B cell (primary cell): ENCODE measurements around the gene ART5. TPM values are rescaled to one million over a fixed set of nuclear protein-coding genes. Genes with fewer than 3 reads are reported as not detected.
"Not testable (repeated sequence)": the region's sequence is repeated elsewhere in the genome, so short reads cannot be mapped to it uniquely, and the experiment has no call there.

Experiments
- ATAC-seq: fragments of 200-7000 bp; cut with Tn5 transposase; one replicate; pipeline ENCODE4 v1.10.0; 2021; ENCODE audit warnings: low read depth, mild to moderate bottlenecking, moderate number of reproducible peaks, moderate library complexity
- CTCF ChIA-PET: fragments of 350-600 bp; sonication (Branson Sonifier 250); formaldehyde crosslinking; loops from one replicate; lab custom pipeline; 2021; ENCODE audit warnings: antibody characterized with exemption, inconsistent platforms; lab: Charles Lee
- POLR2A ChIA-PET: fragments of 350-600 bp; sonication (Branson Sonifier 250); formaldehyde crosslinking; loops from one replicate; lab custom pipeline; 2021; ENCODE audit warnings: antibody characterized with exemption; lab: Charles Lee
- DNase-seq: peaks from one replicate; pipeline ENCODE4 v3.0.0; 2013
- H2AFZ ChIP-seq: 2 replicates; pipeline ENCODE4 v1.6.1; 2012; ENCODE audit warnings: mild to moderate bottlenecking, low read depth, low read length; ENCODE audit not compliant: insufficient read depth, poor library complexity, severe bottlenecking
- H3K27ac ChIP-seq, 2 donors: 1 replicate in 1 of 2; 2 replicates in 1 of 2; pipeline ENCODE4 v1.5.1; 2012 to 2013; ENCODE audit warnings: low read length in 2 of 2, mild to moderate bottlenecking in 2 of 2, moderate library complexity in 1 of 2
- H3K27me3 ChIP-seq, 4 experiments: fragments of 200-600 bp in 1 of 4; sonication (generic) in 1 of 4; replicated peaks in 1 of 4; 1 replicate in 2 of 4; 2 replicates in 2 of 4; pipeline versions ENCODE4 v1.6.1 to v1.7.0; 2013 to 2016; ENCODE audit warnings: low read length in 3 of 4, mild to moderate bottlenecking in 2 of 4, mixed read lengths in 1 of 4, moderate library complexity in 1 of 4; ENCODE audit not compliant: insufficient read depth in 4 of 4, control insufficient read depth in 3 of 4; ENCODE audit errors: control extremely low read depth in 1 of 4
- H3K36me3 ChIP-seq, 2 experiments: replicated peaks in 1 of 2; 1 replicate in 1 of 2; 2 replicates in 1 of 2; pipeline versions ENCODE4 v1.6.1 to v1.7.1; 2013; ENCODE audit warnings: low read length in 1 of 2; ENCODE audit not compliant: insufficient read depth in 2 of 2, control insufficient read depth in 1 of 2; ENCODE audit errors: control extremely low read depth in 1 of 2, extremely low read depth in 1 of 2
- H3K4me1 ChIP-seq, 2 donors: fragments of 200-600 bp in 1 of 2; sonication (generic) in 1 of 2; 1 replicate in 1 of 2; 2 replicates in 1 of 2; pipeline versions ENCODE4 v1.5.1 to v1.6.1; 2013 to 2017; ENCODE audit warnings: low read length in 2 of 2; ENCODE audit not compliant: control insufficient read depth in 2 of 2, insufficient read depth in 2 of 2
- H3K4me2 ChIP-seq: replicated peaks from 2 replicates; pipeline ENCODE3; 2012; ENCODE audit warnings: mild to moderate bottlenecking, low read depth, low read length; ENCODE audit not compliant: poor library complexity, severe bottlenecking
- H3K4me3 ChIP-seq, 5 experiments: fragments of 200-600 bp in 1 of 5; sonication (generic) in 1 of 5; 1 replicate in 3 of 5; 2 replicates in 2 of 5; pipeline versions ENCODE4 v1.5.1 to v1.7.0; 2011 to 2016; ENCODE audit warnings: low read length in 4 of 5, mild to moderate bottlenecking in 4 of 5, low read depth in 2 of 5, control low read depth in 1 of 5, moderate library complexity in 1 of 5; ENCODE audit not compliant: insufficient read depth in 1 of 5; ENCODE audit errors: control extremely low read depth in 1 of 5, extremely low read depth in 1 of 5
- H3K79me2 ChIP-seq: fragments of 200-600 bp; sonication (generic); one replicate; pipeline ENCODE4 v1.6.0; 2016; ENCODE audit warnings: low read length; ENCODE audit not compliant: control insufficient read depth, insufficient read depth
- H3K9ac ChIP-seq: fragments of 200-600 bp; sonication (generic); 2 replicates; pipeline ENCODE4 v1.6.1; 2017; ENCODE audit warnings: mild to moderate bottlenecking, low read length, moderate library complexity
- H3K9me3 ChIP-seq, 3 donors: one replicate each; pipeline versions ENCODE4 v1.6.1 to v1.7.1; 2013; ENCODE audit warnings: low read length in 2 of 3; ENCODE audit not compliant: control insufficient read depth in 2 of 3, insufficient read depth in 1 of 3; ENCODE audit errors: control extremely low read depth in 1 of 3
- H4K20me1 ChIP-seq: 2 replicates; pipeline ENCODE4 v1.6.0; 2012; ENCODE audit warnings: mild to moderate bottlenecking, low read length; ENCODE audit not compliant: insufficient read depth, control insufficient read depth, poor library complexity, severe bottlenecking
- H3K27ac Mint-ChIP-seq: one replicate; pipeline ENCODE4 v1.8.0; 2021; ENCODE audit warnings: mixed read lengths
- H3K27me3 Mint-ChIP-seq: one replicate; pipeline ENCODE4 v1.8.0; 2021; ENCODE audit warnings: mixed read lengths
- H3K4me1 Mint-ChIP-seq: one replicate; pipeline ENCODE4 v1.8.0; 2021; ENCODE audit warnings: mixed read lengths
- H3K4me3 Mint-ChIP-seq: one replicate; pipeline ENCODE4 v1.8.0; 2021; ENCODE audit warnings: mixed read lengths
- H3K9me3 Mint-ChIP-seq: one replicate; pipeline ENCODE4 v1.8.0; 2022; ENCODE audit warnings: mixed read lengths; ENCODE audit not compliant: insufficient read depth
- EZH2 ChIP-seq: IDR thresholded peaks from 2 replicates; pipeline ENCODE4 v1.6.1; 2012; ENCODE audit warnings: borderline replicate concordance, low read depth, mild to moderate bottlenecking, moderate library complexity, low read length; ENCODE audit not compliant: insufficient read depth, poor library complexity, severe bottlenecking
- WGBS: methylation state at CpG from one replicate; pipeline ENCODE4 v1.1.5; 2013; ENCODE audit warnings: missing lambda C conversion rate; ENCODE audit not compliant: insufficient coverage; 5-methylcytosine and 5-hydroxymethylcytosine counted together
- intact Hi-C: fragments of 100-400 bp; cut with micrococcal nuclease; formaldehyde crosslinking; loops from one replicate; pipeline ENCODE4 v1.10.0; 2022
- polyA plus RNA-seq: library from polyadenylated mRNA; depleted of rRNA; stranded (reverse); fragments of >200 nt; gene quantifications from 2 replicates; pipeline ENCODE4 v1.2.3, GENCODE V29; 2012
- total RNA-seq, 2 donors: library from RNA; stranded (reverse); fragments of 120-200 nt in 1 of 2; gene quantifications; 1 replicate in 1 of 2; 2 replicates in 1 of 2; pipeline versions ENCODE4 v1.2.3 to v1.2.4, GENCODE V29; 2013 to 2022
- TF ChIP-seq, protein P1 (sequence below): fragments of 200-600 bp; IDR thresholded peaks from one replicate; pipeline ENCODE4 v1.8.0; 2022; ENCODE audit warnings: antibody characterized with exemption, mild to moderate bottlenecking

The ART5 gene
- total and polyA plus RNA-seq, 2 donors (not counting 1 experiment from before 2014, with no cell fraction given) = not detected

DNA sequence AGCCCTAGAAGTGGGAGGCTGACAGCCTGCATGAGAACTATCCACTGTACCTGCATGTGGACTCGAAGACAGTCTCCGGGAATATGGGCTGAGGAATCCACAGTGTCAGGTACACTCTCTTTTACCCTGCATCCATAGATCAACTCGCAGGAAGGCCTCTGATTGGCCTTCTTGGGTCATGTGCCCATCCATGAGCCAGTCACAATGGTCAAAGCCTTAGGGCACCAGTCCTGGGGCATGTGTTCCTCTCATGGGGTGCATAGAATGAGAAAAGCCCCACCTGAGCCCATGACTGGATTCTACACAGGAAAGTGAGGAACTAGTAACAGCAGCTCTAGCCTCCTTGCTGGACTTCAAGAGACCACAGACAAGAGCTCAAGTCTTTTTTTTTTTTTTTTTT is 13.8 kb upstream of the ART5 start:
- no peak overlapping the region for H3K27ac ChIP-seq
- ATAC-seq = no peak
- POLR2A ChIA-PET = no interaction called here

DNA sequence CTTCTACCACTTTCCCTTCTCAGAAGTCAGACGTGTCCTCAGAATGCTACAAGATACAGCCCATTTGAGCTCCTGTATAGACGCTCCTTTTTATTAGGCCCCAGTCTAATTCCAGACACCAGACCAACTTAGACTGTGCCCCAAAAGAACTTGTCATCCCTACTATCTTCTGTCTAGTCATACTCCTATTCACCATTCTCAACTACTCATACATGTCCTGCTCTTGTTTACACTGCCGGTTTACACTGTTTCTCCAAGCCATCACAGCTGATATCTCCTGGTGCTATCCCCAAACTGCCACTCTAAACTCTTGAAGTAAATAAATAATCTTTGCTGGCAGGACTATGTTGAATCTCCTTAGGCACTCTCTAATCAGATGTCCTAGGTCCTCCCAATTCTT is 10.7 kb upstream of the ART5 start:
- H4K20me1 ChIP-seq, H3K4me3 ChIP-seq, H3K4me3 Mint-ChIP-seq, H3K27ac ChIP-seq, POLR2A ChIA-PET, DNase-seq, H3K9me3 ChIP-seq, H3K4me1 Mint-ChIP-seq, H3K4me1 ChIP-seq, H3K4me2 ChIP-seq, H2AFZ ChIP-seq, H3K27ac Mint-ChIP-seq, CTCF ChIA-PET, intact Hi-C loops, H3K36me3 ChIP-seq, H3K9ac ChIP-seq, ATAC-seq, H3K27me3 ChIP-seq, H3K79me2 ChIP-seq, H3K9me3 Mint-ChIP-seq: not testable (repeated sequence)
- H3K27me3 Mint-ChIP-seq = peaks cover 31% of the 10 kb centered on the region
- WGBS = 100% methylated on average over 1 of the region's 3 CpGs

More for the DNA sequence above, 13.8 kb upstream of the ART5 start:
- no peak overlapping the region for H3K4me3 Mint-ChIP-seq
- no peaks in the 10 kb centered on the region for H3K9me3 ChIP-seq
- no peak overlapping the region for H3K4me2 ChIP-seq
- no peaks in the 10 kb centered on the region for H3K4me1 ChIP-seq
- 100% methylated on average over 3 of the region's 3 CpGs for WGBS
- DNase-seq = no peak
- no peak overlapping the region for H3K9ac ChIP-seq
- CTCF ChIA-PET = no interaction called here
- no peak overlapping the region for H3K27ac Mint-ChIP-seq
- H3K9me3 Mint-ChIP-seq = no peaks in the 10 kb centered on the region
- intact Hi-C loops = no loop called here
- no peaks in the 10 kb centered on the region for H3K4me1 Mint-ChIP-seq
- no peak overlapping the region for H2AFZ ChIP-seq
- H3K36me3 ChIP-seq = no peaks in the 10 kb centered on the region
- no peak overlapping the region for H3K4me3 ChIP-seq
- no peaks in the 10 kb centered on the region for H4K20me1 ChIP-seq
- no peaks in the 10 kb centered on the region for H3K79me2 ChIP-seq
- H3K27me3 ChIP-seq = peaks cover 0 to 3% (median 0%) of the 10 kb centered on the region in 4 experiments
- peaks cover 18% of the 10 kb centered on the region for H3K27me3 Mint-ChIP-seq
- no peak for TF ChIP-seq EZH2
- TF ChIP-seq, protein P1, sequence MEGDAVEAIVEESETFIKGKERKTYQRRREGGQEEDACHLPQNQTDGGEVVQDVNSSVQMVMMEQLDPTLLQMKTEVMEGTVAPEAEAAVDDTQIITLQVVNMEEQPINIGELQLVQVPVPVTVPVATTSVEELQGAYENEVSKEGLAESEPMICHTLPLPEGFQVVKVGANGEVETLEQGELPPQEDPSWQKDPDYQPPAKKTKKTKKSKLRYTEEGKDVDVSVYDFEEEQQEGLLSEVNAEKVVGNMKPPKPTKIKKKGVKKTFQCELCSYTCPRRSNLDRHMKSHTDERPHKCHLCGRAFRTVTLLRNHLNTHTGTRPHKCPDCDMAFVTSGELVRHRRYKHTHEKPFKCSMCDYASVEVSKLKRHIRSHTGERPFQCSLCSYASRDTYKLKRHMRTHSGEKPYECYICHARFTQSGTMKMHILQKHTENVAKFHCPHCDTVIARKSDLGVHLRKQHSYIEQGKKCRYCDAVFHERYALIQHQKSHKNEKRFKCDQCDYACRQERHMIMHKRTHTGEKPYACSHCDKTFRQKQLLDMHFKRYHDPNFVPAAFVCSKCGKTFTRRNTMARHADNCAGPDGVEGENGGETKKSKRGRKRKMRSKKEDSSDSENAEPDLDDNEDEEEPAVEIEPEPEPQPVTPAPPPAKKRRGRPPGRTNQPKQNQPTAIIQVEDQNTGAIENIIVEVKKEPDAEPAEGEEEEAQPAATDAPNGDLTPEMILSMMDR = no peak

DNA sequence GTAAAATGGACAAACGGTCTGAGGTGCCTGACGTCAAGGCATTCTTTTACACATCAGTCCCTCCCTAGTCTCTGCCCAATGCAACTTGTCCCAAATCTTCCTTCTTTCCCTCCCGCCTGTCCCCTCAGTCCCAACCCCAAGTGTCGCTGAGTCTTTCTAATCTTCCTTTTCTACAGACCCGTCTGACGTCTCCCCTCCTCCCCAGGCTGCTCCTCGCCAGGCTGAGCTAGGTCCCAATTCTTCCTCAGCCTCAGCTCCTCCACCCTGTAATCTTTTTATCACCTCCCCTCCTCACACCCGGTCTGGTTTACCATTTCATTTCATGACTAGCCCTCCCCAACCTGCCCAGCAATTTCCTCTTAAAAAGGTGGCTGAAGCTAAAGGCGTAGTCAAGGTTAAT is 7.6 kb upstream of the ART5 start:
- H3K4me3 Mint-ChIP-seq, H3K4me1 Mint-ChIP-seq, DNase-seq, H2AFZ ChIP-seq, H3K27me3 ChIP-seq, CTCF ChIA-PET, H3K9ac ChIP-seq, H3K27ac ChIP-seq, ATAC-seq, intact Hi-C loops, H3K27ac Mint-ChIP-seq, H4K20me1 ChIP-seq, POLR2A ChIA-PET, H3K4me1 ChIP-seq, H3K36me3 ChIP-seq, H3K4me2 ChIP-seq, H3K9me3 Mint-ChIP-seq, H3K79me2 ChIP-seq, H3K9me3 ChIP-seq, H3K4me3 ChIP-seq: not testable (repeated sequence)
- H3K27me3 Mint-ChIP-seq = peaks cover 46% of the 10 kb centered on the region
- WGBS = 59% methylated on average over 9 of the region's 9 CpGs
